Measurements from ENCODE around the gene MVB12B.

Gene MVB12B

DNA sequence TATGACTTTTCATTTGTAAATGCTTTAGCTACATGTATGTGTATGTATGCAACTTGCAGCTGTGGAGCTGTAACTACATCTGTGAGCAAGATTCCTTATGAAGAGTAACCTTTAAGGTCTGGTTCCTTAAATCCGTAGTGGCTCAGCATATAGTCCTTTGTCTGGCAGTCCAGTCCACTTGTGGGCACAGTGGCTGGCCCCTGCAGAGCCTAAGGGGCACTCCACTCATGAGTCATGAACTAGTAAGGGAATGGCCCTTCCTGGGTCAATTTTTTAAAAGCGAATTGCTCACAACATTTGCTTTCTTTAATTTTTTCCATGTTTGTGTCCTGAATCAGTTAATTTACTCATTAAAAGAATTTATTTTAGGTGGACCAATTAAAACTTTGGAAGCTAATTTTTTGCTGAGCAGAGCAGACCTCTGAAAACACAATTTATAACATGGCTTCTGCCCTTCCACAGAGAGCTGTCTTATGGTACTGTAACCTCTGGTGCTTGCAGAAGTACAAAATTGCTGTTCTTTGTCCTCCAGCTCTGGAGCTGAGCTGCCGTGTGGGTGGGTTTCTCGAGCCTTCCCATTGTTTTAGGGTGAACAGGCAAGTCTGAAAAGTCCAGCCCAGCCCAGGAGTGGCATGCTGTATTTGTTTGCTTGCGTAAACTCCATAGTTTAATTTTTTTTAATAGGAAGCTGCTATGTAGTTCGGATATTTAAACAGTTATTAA, 110.1 kb downstream of the MVB12B start:
- no peak for DNase-seq

DNA sequence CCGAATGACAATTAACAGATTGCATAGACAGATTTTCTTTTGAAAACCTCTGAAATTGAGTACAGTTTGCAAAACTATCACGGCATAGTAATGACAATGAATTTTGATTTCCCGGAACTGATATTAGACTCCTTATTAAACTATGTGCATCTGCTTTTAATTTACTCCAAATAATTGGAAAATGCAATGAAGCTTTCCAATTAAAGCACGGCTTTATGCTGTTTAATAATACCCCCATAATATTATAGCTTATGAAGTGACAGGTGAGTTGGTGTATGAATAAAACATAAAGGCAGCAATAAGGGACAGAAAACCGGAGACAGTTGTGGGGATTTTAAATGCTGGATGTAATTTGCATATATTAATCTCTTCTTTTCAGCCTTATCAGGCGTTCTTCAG, 110.6 kb downstream of the MVB12B start:
- DNase-seq, result no peak

DNA sequence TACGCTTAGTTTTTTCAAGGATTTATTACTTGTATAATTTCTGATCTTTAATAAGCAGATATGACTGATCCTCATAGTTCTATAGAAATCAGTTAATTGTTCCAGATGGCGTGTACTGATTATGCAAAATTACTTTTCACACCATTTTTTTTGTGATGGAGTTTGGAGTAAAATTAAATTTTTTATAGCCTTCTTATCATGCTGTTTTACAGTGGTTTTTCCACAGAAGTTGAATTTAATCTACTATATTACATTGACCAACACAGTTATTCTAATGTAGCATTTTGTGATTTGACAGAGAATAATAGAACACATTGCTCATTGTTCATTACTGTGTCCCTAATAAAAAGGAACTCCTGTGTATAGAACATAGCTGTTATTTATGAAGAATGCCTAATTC, 111.1 kb downstream of the MVB12B start:
- DNase-seq, result no peak

DNA sequence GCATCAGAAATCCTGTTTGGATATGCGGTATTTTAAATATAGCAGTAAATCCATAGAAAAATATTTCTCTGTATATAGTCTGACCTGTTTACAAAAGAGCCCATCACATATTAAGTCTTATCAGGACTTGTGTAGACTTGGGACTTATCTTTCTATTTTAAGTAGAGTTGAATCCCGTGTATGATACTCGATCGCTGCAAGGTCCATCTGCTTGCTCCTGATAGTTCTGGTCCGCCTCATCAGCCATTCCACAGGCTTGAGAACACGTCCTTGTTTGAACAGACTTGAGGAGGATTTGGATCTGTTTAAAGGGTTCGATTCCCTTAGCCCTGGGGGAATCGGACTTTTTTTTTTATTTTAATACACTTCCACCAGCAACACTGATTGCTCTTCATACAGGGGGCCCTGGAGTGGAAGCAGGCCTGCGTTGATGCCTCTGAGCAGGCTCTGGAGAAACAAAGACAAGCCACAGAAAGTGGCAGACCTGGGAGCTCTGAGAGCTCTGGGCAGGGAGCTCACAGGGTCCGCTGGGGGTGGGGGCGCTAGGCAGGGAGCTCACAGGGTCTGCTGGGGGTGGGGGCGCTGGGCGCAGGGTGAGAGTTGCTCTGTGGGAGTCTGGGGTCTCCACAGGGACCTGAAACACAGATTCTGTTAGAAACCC, 112.2 kb downstream of the MVB12B start:
- DNase-seq, result no peak

DNA sequence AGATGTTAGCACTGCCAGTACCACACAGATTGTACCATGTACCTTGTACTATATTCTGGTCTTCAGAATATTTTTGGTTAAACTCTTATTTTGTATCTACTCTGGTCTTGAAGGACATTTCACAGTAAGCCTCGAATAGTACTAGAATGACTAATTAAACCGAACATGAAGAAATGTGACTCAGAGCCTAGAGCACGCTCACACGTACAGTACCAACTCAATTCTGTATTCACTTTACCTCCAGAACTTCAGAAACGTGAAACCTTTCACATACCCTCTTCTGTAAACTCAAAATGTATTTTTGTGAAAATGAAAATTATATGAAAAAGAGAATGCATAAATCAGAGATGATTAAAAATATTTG, 112.8 kb downstream of the MVB12B start:
- no peak for DNase-seq

DNA sequence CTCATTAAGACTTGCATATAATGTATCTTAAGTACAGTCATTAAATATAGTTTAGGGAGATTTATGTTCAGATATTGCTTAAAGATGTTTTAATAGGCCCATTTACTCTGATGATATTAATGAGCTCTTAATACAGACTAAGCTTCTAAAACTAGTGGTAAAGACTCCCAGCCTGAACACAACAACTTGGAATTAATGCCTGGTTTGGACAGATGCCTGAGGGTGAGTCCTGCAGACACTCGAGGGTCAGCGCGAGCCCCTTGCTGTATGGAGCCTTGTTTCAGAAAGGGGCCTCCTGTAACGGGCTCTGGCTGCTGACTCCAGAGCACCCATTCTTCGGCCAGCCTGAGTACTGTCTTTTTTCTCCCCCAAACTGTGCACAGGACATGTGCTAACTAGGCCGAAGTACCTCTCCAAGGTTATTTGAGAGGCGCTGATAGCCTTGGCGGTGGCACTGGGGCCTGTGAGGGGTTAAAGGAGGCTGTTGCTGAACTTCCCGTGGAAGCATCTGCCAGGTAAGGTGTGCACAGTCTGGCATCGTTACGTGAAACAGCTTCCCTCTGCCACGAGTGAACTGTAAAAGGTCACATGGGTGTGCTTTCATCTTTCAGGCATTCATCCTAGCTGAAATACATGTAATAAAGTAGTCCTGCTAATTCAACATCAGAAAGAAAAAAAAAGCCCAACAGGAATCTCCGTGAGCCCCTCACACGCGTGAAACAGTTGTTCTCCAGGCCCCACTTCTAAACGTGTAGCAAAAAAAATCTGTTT, 113.4 kb downstream of the MVB12B start:
- no peak for DNase-seq

DNA sequence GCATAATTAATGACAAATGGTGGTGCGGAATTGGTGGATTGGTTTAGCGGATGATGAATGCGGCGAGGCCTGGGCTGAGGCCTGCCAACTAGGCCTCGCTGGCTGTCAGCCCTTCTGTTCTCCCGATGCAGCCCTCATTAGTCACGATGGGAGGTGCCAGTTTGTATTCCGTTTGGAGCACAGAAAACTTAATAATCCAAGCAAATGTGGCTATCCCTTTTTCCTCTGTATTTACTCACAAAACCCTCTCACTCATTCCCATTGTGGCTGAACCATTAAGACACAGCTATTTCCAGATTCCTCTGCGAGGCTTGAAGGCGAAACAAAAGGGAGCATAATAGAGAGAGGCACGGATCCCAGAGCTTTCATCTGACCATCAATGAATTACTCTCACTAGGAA, 114.3 kb downstream of the MVB12B start:
- DNase-seq, result no peak

DNA sequence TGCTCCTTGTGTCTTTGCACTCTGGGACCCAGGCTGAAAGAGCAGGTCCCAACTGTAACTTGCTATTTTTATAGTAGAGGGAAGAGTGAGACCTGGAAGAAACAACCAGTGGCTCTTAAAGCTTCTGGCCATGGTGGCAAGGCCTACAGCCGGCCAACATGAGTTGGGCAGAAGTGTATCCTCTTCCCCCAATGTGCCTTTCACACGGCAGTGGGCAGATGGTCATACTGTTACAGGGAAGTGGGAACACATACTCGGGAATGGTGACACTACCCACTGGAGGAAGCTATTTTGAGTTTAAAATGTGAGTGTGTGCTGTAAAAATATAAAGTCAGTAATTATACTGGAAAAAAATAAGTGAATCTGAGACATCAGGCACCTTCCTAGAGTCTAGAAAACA, 116.0 kb downstream of the MVB12B start:
- no peak for DNase-seq

DNA sequence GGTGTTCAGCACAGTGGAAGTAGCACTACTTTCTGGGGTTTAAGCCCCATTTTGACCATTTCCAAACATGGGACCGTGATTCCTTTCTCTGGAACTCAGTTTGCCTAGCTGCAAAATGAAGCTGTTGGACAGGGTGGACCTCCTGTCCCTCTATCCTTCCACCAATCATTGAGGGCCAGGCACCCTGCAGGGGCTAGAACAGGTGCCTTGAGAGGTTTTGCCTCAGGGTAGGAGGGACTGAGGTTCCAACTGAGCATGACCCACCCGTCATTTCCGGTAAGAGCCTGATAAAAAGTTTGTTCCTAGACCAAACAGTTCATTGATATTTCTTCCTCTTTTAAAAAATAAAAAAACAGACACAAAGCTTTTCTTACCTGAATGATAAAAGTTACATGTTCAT, 116.5 kb downstream of the MVB12B start:
- no peak for DNase-seq

DNA sequence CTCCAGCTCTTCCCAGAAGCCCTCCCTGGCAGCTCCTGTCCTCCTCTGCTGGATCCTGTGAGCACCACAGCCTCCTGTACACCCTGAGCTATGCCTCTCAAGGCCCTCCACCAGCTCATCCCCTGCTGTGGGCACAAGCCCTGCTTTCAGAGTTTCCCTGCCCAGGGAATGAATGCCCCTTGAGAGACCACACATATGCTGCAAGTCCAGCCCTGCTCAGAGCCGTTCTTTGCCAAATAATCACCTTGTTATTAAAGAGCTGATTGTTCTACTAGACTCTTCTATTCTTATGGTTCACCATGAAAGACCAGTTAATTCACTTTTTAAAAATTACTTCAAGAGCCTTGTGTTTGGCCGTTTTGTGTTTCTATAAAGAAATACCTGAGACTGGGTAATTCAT, 121.5 kb downstream of the MVB12B start:
- DNase-seq, result no peak

DNA sequence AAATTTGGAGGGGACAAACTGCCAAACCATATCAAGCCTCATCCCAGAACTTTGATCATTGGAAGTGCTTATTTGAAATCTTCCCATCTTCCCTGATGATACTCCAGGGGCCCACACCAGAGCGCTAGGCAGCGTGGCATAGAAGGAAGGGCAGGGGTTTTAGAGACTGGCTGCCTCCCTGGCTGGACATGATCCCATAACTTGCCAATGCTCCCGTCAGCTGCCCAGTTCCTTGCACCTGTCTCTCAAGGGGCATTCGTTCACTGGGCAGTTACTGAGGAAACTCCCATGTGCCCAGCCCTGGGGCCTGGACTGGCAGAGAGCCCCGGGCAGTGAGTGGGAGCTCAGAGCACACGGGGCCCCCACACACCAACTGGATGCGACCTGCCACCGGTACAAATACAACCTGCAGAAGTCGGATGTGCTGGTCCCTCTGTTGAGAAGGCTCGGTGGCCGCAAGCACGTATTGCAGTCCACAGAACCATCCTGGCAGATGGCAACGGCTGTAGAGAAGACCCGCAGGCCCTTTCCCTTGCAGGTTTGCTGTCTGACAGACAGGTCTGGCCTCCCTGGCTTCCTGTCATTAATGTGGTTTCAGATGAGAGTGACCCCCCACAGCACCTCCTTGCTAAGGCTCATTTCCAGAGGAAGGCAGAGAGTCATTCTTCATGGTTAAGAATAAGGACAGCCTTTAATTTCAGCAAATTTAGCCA, 122.4 kb downstream of the MVB12B start:
- DNase-seq, result no peak

DNA sequence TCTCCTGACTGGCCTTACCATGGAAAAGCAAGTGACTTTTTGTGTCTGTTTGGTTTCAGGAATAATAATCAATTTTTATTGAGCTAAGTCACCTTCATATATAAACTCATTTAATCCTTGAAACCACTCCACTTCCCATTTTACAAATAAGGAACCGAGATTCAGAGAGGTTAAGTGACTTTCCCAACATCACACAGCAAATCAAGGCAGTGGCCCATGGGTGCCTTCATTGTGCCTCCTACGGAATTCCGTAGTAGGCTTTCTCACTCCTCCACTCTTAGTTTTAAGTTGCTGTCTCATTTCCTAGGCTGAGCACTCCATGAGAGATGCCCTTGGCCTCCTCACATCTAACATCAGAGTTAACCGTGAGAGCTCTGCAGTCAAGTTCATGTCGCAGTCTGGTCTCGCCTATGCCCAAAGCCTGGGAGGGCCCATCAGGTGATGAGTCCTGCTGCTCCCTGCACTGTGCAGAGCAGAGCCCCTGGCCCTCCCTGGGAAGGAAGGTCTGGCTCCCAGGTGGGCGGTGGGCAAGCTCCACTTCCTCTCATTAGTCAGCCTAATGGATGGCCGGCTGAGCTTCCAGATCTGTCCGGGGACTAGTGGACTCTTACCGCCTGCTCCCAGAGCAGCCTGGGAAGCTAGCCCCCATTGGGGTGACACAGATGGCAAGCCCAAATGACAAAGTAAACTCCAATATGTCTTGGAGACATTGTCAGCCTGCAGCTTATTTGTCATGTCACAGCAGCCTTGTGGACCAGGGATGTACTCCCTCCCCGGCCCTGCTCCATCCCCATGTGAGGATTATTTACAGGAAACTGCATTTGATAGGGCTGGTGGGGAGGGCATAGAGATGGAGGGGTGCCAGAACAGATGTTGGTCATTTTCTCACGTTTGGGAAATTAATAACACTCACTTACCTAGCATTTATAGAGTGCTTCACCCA, 123.4 kb downstream of the MVB12B start:
- no peak for DNase-seq

DNA sequence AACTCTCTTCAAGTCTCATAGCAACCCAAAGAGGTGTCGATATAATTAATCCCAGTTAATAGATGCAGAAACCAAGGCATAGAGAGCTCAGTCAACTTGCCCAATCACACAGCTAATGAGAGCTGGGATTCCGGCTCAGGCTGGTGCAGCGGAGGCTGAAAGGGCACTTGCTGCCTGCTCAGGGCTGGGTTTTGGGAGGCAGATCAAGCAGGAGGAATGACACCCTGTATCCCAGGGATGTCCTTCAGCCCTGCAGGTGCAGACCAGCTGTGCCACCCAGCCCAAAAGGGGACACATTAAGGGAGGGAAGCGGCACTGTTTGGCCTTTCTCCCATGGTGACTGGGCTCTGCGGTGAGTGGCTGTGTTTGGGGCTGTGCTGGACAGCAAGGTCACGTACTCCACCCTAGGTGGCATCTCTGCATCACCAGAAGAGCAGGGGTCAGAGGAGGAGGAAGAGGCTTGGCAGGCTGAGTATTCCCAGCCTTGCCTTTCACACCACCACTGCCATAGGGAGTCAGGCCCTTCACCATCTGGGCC, 124.1 kb downstream of the MVB12B start:
- no peak for DNase-seq

DNA sequence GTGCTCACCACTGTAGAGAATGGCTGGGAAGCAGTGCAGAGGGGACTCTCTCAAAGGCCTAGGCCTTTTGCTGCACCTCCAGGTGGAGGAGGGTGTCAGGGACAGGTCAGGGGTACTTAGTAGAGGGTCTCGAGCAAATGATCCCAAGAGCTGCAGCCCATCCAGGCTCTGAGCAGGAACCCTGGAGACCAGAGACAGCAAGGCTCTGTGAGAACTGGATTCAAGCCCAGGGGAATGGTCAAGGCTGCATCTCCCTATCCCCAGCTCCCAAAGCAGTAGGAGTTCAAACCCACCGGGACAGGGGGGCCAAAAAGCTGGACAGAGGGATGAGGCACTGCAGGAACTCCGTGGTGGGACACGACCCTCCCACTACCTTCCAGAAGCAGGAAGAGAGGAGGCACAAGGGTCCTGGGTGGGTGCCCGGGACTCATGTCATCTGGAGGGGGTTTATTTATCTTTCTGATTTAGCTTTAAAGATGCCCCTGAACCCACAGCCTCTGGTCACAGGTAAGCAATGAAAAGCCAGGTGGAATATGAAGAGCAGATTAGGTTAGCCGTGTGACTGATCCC, 124.8 kb downstream of the MVB12B start:
- no peak for DNase-seq

DNA sequence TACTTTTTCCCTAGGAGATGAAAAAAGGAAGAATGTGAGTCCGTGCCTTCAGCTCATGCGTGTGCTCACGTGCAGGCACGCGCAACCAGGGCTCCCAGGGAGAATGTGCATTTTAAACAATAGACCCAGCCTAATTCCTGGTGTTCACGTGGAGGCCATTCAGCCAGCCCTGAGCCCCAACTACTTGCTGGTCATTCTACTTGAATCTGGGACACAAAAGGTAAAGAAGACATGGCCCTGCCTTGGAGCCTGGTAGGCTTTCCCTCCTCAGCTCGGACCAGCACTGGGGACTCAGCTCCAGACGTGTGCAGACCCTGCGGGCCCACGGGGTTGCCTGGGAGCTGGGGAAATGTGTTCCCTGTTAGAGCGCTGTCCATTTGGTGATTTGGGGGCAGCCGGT, 125.5 kb downstream of the MVB12B start:
- DNase-seq, result no peak

DNA sequence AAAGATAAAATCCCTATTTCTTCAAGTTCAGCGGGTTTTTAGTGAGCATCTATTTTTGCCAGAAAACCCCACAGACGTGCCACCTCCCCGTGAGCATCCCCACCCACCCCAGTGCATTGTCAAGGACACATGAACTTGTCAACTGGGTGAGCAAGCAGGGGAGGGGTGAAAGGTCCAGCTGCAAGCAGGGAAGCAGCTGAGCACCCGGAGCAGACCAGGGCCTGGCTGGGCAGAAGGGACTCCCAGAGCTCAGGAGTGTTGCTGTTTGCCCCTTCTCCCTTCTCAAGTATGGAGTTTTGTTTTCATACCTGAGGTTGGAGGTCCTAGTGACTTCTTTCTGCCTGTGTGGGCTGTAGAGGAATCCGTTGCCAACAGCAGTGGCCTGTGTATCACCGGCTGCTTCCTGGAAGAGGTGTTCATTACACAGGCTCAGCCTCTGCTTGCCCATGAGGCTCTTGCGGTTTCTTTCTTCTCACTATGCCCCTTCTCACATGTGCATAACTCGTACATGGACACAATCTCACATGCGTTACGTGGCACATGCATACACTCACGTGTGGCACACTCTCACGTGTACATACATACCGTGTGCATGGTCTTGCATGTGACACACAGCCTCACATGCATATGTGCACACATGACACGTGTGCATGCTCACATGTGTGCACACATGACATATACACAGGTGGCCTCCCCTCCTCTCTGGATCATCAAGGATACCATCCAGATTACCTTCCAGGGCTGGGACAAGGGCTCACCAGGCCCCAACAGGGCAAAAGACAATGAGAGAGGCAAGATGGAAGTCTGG, 126.7 kb downstream of the MVB12B start:
- DNase-seq, result no peak

DNA sequence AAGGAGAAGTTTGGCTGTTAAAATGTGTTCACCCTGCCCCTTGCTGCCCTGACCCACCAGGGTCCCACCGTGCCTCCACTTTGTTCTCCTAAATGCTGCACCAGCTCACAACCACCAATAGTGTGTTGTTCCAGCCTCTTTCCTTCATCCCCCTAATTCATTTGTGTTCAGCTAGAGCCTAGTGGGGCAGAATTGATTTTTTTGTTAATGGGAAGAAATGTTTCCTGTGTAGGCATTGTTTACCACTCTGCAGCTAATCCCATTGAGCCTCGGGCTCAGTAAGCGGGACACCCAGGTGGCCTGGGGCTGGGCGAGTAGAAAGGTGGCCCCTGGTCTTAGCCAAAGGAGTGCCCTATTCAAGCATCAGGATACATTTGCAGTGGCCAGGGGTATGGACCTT, 127.6 kb downstream of the MVB12B start:
- DNase-seq, result no peak

DNA sequence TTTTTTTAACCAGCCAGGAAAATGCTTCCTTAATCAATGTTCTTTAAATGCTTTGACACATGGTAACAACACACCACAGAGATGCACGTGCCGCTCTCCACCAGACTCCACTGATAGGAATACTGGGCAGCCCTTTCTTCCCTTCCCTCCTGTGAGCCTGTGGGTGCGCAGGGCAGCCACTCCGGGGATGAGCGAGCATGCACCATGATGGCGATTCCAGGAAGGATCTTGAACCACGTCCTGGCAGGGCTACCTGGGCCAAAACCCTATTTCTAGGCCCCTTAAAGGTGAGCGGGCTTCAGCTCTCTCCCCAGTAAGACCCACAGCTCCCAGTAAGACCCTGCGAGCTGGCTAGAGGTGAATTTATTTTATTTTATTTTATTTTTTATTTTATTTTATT, 128.2 kb downstream of the MVB12B start:
- DNase-seq, result no peak

DNA sequence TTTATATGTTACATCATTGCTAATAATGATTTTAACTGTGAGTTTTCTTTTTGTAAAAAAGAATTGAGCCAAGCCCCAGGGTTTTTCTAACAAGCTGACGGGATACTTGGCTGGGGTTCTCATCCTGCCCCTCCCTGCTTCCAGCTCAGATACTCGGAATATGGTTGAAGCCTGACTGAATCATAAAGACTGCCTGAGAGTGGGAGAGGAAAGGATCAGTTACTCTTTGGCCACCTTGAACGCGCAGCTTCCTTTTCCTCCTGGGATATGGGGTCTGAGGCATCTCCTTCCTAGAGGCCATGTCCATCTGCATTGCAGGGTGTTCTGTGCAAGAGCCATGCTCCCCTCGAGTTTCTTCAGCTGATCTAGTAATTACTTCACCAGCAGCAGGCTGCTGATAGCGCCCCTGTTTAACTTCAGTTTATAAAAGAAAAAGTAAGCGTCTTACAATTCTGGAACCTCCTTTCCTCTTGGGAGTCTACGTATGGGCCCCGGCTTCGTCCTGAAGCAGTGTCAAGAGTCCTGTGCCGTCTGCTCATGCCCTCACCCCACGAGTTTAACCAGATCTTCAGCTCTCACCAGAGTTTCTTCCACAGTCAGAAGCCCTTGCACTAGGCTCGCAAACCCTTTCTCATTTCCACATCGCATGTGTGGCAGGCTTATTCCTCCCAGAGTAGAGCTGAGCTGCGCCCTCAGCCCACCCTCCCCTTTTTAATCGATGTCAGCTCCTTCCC, 130.0 kb downstream of the MVB12B start:
- no peak for DNase-seq

DNA sequence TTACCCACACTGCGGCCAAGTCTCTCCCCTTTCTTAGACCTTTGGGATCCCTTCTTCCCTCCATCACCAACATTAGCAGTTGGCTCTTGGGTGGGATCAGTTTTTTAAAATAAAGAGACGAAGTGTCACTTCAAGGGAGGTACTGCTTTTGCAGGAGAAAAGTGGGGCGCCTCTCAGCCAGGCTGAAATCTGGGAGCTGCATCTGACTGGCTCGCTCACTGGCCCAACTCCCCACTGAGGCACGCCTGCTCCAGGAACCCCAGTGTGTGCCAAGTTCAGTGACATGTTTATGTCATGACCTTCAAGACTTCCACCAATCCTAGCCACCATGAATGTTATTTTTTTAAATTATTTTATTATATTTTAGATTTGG, 130.5 kb downstream of the MVB12B start:
- DNase-seq, result no peak

Data from CD4-positive, alpha-beta T cell treated with Interleukin-4 for 1 hour (primary cell).